OCI-LY3 (cell line): ENCODE measurements around the gene YAF2.

Source experiments
- EZH2phosphoT487 ChIP-seq: fragments of 200-600 bp; shearing (Covaris generic); IDR thresholded peaks from 2 replicates; pipeline ENCODE4 v1.6.1; 2018; ENCODE audit warnings: antibody characterized with exemption, mixed run types, low read depth
- TF ChIP-seq, protein P1 (sequence below): fragments of 200-600, 300-600 bp; sonication (generic); IDR thresholded peaks from 2 replicates; pipeline ENCODE4 v1.5.1; 2014; ENCODE audit warnings: antibody characterized with exemption, low read length, low read depth

DNA sequence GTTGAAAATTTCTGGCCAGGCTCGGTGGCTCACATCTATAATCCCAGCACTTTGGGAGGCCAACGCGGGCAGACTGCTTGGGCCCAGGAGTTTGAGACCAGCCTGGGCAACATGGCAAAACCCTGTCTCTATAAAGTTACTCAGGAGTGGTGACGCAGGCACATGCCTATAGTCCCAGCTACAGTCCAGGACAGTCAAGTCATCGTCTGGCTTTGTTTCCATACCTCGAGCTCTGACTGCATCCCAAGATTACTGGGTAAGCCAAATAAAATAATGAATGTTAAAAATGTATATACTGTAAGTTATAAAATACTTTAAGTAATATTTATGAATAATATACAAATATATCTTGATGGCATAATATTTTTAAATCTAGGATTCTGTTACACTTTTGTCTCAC, 70.3 kb downstream of the YAF2 start:
- TF ChIP-seq, protein P1, sequence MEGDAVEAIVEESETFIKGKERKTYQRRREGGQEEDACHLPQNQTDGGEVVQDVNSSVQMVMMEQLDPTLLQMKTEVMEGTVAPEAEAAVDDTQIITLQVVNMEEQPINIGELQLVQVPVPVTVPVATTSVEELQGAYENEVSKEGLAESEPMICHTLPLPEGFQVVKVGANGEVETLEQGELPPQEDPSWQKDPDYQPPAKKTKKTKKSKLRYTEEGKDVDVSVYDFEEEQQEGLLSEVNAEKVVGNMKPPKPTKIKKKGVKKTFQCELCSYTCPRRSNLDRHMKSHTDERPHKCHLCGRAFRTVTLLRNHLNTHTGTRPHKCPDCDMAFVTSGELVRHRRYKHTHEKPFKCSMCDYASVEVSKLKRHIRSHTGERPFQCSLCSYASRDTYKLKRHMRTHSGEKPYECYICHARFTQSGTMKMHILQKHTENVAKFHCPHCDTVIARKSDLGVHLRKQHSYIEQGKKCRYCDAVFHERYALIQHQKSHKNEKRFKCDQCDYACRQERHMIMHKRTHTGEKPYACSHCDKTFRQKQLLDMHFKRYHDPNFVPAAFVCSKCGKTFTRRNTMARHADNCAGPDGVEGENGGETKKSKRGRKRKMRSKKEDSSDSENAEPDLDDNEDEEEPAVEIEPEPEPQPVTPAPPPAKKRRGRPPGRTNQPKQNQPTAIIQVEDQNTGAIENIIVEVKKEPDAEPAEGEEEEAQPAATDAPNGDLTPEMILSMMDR: no peak
- TF ChIP-seq EZH2phosphoT487: no peak
